GM19328 (cell line): Measurements from ENCODE around the gene IL22RA2.

Source experiments
- ATAC-seq: cut with Tn5 transposase; IDR thresholded peaks from one replicate; pipeline ENCODE4 v1.9.1; 2021; ENCODE audit warnings: mild to moderate bottlenecking, moderate library complexity; ENCODE audit not compliant: unreplicated experiment

IL22RA2 gene

DNA sequence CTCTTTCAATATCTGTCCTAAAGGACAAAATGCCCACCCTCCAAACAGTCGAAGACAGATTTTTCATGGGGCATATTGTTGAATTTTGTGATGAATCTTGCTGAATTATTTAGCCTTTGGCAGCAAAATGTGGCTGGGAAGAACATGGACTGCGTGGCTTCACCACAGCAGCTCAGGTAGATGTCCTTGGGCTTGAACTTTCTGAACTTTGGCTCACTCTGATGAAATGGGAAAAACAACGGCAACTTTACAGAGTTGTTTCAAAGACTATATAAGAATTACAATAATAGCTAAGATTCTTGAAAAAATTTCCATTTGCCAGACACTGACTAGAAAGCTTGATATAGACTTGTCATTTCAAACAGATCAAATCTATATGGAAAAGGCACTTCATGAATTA, 75.9 kb downstream of the IL22RA2 start:
- no peak for ATAC-seq

DNA sequence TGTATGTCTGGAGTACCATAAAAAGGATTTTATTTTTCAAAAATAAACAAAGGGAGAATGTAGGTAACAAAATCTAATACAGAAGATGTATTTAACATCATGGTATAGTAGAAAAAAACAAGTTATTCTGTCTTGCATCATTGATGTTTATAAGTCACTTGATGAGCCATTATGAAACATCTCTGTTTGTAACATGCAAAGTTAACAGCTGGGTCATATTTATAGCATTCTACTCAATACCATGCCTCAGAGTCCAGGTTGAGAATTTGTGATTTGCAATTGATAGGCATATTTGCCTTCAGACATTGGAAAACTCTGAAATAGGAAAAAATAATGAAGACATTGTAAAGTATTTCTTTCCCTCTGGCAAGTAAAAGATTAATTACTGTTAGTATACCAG, 76.4 kb downstream of the IL22RA2 start:
- no peak for ATAC-seq

DNA sequence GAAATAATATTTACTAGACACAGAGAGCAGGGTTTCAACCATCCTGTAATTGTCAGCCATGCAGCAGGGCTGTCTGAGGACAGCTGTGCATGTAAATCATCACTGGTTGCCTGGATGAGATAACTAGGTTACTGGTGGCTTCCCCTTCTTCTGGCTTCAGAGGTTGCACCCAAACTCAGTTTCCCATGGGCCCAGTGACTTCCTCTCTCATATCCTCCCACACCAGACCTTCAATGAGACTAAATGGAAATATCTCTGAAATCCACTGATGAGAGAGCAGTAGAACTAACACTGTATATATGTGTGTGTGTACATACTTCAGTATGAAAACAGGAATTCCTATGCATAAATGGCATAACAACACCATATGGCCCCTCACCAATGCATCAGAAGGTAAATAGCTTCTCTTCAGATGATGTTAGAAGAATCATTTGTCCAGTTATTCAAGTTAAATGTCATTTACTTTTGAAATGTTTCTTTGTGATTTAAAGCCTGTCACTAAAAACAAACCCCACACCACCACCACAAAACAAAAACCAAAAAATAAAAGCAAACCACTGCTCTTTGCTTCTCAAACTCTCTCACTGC, 77.7 kb downstream of the IL22RA2 start:
- ATAC-seq, result peak; percentile 65

DNA sequence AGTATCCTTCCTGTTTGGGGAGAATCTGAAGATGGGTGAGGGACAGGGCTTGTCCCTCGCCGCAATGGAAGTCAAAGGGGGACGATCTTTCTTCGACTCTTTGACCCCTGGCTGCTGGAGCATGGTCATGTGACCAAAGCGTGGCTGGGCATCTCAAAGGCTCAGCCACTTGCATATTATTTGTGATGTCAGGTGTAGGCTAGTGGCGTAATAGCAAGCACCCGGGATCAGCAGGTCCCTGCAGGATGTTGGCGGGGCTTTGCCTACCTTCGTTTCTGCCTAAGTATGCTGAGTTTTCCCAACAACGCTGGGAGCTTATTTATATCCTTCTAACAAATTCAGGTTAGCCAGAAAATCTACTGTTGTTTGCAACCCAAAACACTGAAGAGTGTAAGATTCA, 78.4 kb downstream of the IL22RA2 start:
- ATAC-seq, result no peak

DNA sequence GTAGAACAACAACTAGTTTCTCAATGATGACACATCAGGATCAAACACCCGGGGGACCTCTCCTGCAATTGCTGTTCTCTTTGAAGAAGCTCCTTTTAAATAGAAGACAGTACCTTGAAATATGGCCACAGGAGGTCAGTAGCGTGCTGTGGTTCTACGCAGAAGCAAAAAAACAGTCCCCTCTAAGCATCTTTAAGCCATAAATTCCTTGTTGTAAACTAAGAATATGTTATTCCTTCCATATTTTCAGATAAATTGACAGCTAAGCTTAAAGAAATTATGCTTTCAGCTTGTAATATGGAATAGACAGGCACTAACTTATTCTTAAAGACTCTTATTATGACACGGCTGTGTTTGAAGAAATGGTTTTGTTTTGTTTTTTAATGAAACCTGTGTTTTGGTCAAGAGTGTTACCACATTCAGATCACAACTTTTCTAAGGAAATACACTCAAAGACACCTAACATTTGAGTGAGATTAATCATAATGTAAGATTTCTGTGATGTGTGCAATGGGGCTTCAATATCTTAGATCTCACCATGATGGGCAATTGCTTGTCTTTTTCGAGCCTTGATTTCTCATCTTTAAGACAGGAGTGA, 78.9 kb downstream of the IL22RA2 start:
- ATAC-seq, result no peak
